OCI-LY3 (cell line): ENCODE data around the gene PLSCR1.

ENCODE experiments used
- CTCF ChIP-seq: fragments of 200-600, 300-600 bp; sonication (generic); IDR thresholded peaks from 2 replicates; pipeline ENCODE4 v1.5.1; 2014; ENCODE audit warnings: antibody characterized with exemption, low read length, low read depth
- EZH2phosphoT487 ChIP-seq: fragments of 200-600 bp; shearing (Covaris generic); IDR thresholded peaks from 2 replicates; pipeline ENCODE4 v1.6.1; 2018; ENCODE audit warnings: antibody characterized with exemption, mixed run types, low read depth

- TF ChIP-seq CTCF, result no peak
- no peak for TF ChIP-seq EZH2phosphoT487
Observed at GRCh38 chr3:146544929-146545528, 622 bp upstream of the PLSCR1 start.
